ENCODE data around the gene GRWD1.

- TF ChIP-seq MAX (IDR thresholded peaks at IDR 0.05; ENCODE audit: low read depth, low read length): peak; percentile 88
- peak; percentile 100 for TF ChIP-seq CTCF (IDR thresholded peaks at IDR 0.05; ENCODE audit: low read depth, low read length)
- TF ChIP-seq POLR2A (IDR thresholded peaks at IDR 0.05; ENCODE audit: extremely low read depth, insufficient read length): no peak
- TF ChIP-seq MYC (IDR thresholded peaks at IDR 0.05; ENCODE audit: low read depth, low read length): peak; percentile 80
Measured at GRCh38 chr19:48489608-48490216, 43.9 kb downstream of the GRWD1 start.

All from NB4 (cell line).